Measurements from ENCODE around the gene TPST2. TPM values are rescaled to one million over a fixed set of nuclear protein-coding genes. Genes with fewer than 3 reads are reported as not detected.

TPST2 gene
- polyA plus RNA-seq, 3 donors from 2014 or later, result 352 to 519 (median 512) TPM

DNA sequence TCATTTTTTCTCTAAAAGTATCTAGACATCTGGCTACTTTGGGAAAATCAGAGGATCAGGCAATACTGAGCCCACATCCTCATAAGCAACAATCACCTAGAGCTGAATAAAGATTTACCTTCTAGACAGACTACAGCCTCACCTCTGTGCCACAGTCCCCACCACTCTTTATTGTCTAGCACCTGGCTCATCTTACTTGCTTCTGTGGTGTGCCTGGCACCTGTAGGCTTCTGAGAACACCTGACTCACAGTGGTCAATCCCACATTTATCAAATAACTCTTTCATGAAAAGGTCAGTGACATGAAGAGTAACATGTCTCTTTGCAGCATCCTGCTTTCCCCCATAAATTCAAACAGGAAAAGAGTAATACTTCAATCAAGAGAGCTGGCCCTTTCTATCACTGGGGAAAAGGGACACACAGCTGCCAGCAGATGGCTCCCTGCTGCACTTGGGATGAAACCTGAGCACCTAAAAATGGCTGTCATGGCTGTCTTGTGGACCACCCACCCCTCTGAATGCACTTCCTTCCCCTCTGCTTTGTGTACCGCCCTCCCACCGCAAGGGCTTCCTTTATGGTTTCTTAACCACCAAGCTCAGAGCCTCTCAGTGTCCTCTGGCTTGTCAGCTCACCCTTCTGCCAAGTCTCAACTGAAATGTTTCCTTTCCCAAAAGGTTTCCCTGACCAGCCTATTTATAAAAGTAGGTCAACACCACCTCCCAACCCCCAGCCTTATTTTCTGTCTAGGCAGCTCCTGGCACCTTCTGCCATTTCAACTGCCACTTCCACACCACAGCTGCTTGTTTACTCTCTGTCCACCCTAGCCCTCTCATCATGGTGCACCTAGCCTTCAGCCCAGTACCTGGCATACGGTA is 87.0 kb downstream of the TPST2 start:
- peaks cover 35% of the 10 kb centered on the region in 2 donors for H3K4me1 Mint-ChIP-seq
- no peaks in the 10 kb centered on the region for H3K9me3 Mint-ChIP-seq
- DNase-seq, result peak; percentile 84 to 85 (median 84)
- H3K36me3 Mint-ChIP-seq, result peaks cover 29 to 63% (median 39%) of the 10 kb centered on the region in 3 donors
- peak overlapping the region; percentile 53 to 83 (median 75) for H3K4me3 Mint-ChIP-seq
- H3K27me3 Mint-ChIP-seq (ENCODE audit: low read depth in 3 of 3), result peaks cover 2 to 4% (median 3%) of the 10 kb centered on the region in 3 donors
- H3K27ac Mint-ChIP-seq, result peak overlapping the region; percentile 84 to 93 (median 90)

DNA sequence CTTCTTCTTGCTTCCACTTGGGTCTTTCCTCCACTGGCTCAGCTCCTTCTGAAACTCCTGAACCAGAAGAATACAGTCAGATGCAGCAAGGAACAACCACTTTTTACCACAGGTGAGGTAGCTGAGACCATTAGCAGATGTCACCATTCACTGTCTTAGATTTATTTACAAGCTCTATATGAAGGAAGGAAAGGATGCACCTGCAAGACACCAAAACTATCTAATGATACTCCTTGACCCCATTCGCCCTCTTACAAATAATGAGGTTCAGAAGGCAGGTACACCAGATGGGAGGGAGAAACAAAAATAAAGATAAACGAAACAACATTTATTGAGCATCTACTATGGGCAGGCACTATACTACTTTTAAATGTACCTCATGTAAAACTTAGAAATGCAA is 87.9 kb downstream of the TPST2 start:
- H3K36me3 Mint-ChIP-seq, result peaks cover 29 to 67% (median 42%) of the 10 kb centered on the region in 3 donors
- DNase-seq, result no peak
- H3K9me3 Mint-ChIP-seq, result no peaks in the 10 kb centered on the region
- peaks cover 2 to 7% (median 3%) of the 10 kb centered on the region in 3 donors for H3K27me3 Mint-ChIP-seq (ENCODE audit: low read depth in 3 of 3)
- H3K4me1 Mint-ChIP-seq, result peaks cover 35% of the 10 kb centered on the region in 2 donors
- H3K27ac Mint-ChIP-seq, result peak overlapping the region; percentile 78 to 93 (median 90)
- no peak overlapping the region for H3K4me3 Mint-ChIP-seq

DNA sequence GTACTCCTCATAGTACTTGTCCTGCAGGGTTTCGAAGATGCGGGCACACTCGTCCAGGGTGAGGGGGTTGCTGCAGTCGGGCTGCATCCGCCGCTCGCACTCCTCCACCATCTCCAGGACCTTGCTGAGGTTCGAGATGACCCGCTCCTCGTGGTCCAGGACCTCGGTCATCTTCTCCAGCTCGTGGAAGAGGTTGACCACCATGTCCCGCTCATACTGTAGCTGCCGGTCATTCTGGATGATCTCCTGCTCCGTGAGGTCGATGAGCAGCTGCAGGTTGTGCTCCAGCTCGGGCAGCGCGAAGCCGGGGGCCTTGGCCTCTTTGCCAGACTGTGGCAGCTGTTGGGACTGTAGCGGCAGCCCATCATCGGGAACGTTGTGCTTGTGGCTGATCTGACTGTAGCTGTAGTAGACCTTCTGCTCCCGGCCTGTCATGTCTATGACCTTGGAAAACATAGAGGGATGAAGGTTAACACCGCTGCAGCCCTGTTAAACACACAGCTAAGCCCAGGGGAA is 90.7 kb downstream of the TPST2 start:
- Mint-ChIP-seq H3K9me3 (no peaks in the 10 kb centered on the region), H3K4me1 (peaks cover 25% of the 10 kb centered on the region in 2 donors), H3K27ac (peak overlapping the region in 1 of 6 donors; percentile 55), H3K27me3 (ENCODE audit: low read depth in 3 of 3) (peaks cover 6 to 7% (median 6%) of the 10 kb centered on the region in 3 donors), H3K4me3 (no peak overlapping the region), H3K36me3 (peaks cover 24 to 65% (median 39%) of the 10 kb centered on the region in 3 donors)
- DNase-seq, result no peak

GRCh38 chr22:26496456-26496855 is 93.5 kb downstream of the TPST2 start:
- no peak for DNase-seq
- peaks cover 3 to 4% (median 3%) of the 10 kb centered on the region in 3 donors for H3K27me3 Mint-ChIP-seq (ENCODE audit: low read depth in 3 of 3)
- no peaks in the 10 kb centered on the region for H3K9me3 Mint-ChIP-seq
- H3K27ac Mint-ChIP-seq, result no peak overlapping the region
- H3K36me3 Mint-ChIP-seq, result peaks cover 24 to 72% (median 35%) of the 10 kb centered on the region in 3 donors
- no peak overlapping the region for H3K4me3 Mint-ChIP-seq
- H3K4me1 Mint-ChIP-seq, result no peaks in the 10 kb centered on the region

GRCh38 chr22:26494506-26494905 is 95.4 kb downstream of the TPST2 start:
- peaks cover 3 to 4% (median 3%) of the 10 kb centered on the region in 3 donors for H3K27me3 Mint-ChIP-seq (ENCODE audit: low read depth in 3 of 3)
- no peaks in the 10 kb centered on the region for H3K9me3 Mint-ChIP-seq
- H3K36me3 Mint-ChIP-seq, result peaks cover 23 to 76% (median 32%) of the 10 kb centered on the region in 3 donors
- no peak overlapping the region for H3K4me3 Mint-ChIP-seq
- no peak for DNase-seq
- peak overlapping the region in 4 of 6 donors; percentile 39 to 61 (median 42) for H3K27ac Mint-ChIP-seq
- H3K4me1 Mint-ChIP-seq, result no peaks in the 10 kb centered on the region

- Mint-ChIP-seq H3K27me3 (ENCODE audit: low read depth in 3 of 3) (peaks cover 1 to 6% (median 4%) of the 10 kb centered on the region in 3 donors), H3K27ac (peak overlapping the region in 1 of 6 donors; percentile 20), H3K4me1 (peaks cover 0 to 13% of the 10 kb centered on the region in 2 donors), H3K4me3 (no peak overlapping the region), H3K9me3 (no peaks in the 10 kb centered on the region), H3K36me3 (peaks cover 28 to 72% (median 39%) of the 10 kb centered on the region in 3 donors)
- DNase-seq, result no peak
Measured at GRCh38 chr22:26492220-26492619, 97.7 kb downstream of the TPST2 start.

- H3K27me3 Mint-ChIP-seq (ENCODE audit: low read depth in 3 of 3), result peaks cover 0 to 4% (median 0%) of the 10 kb centered on the region in 3 donors
- no peak overlapping the region for H3K4me3 Mint-ChIP-seq
- no peak for DNase-seq
- H3K9me3 Mint-ChIP-seq, result no peaks in the 10 kb centered on the region
- H3K36me3 Mint-ChIP-seq, result peaks cover 26 to 57% (median 26%) of the 10 kb centered on the region in 3 donors
- H3K27ac Mint-ChIP-seq, result peak overlapping the region in 1 of 6 donors; percentile 43
- H3K4me1 Mint-ChIP-seq, result peaks cover 16 to 33% of the 10 kb centered on the region in 2 donors
Measured at GRCh38 chr22:26489447-26490036, 100.4 kb downstream of the TPST2 start.

GRCh38 chr22:26487996-26488395 is 101.9 kb downstream of the TPST2 start:
- peaks cover 29 to 46% of the 10 kb centered on the region in 2 donors for H3K4me1 Mint-ChIP-seq
- no peaks in the 10 kb centered on the region for H3K9me3 Mint-ChIP-seq
- peaks cover 13 to 45% (median 18%) of the 10 kb centered on the region in 3 donors for H3K36me3 Mint-ChIP-seq
- H3K27me3 Mint-ChIP-seq (ENCODE audit: low read depth in 3 of 3), result peaks cover 6 to 17% (median 10%) of the 10 kb centered on the region in 3 donors
- no peak overlapping the region for H3K27ac Mint-ChIP-seq
- no peak for DNase-seq
- no peak overlapping the region for H3K4me3 Mint-ChIP-seq

GRCh38 chr22:26486394-26486793 is 103.5 kb downstream of the TPST2 start:
- Mint-ChIP-seq H3K36me3 (peaks cover 13 to 30% (median 14%) of the 10 kb centered on the region in 3 donors), H3K27ac (peak overlapping the region; percentile 13 to 96 (median 65)), H3K4me3 (peak overlapping the region in 2 of 5 donors; percentile 2 to 36), H3K9me3 (no peaks in the 10 kb centered on the region), H3K4me1 (peaks cover 42 to 62% of the 10 kb centered on the region in 2 donors), H3K27me3 (ENCODE audit: low read depth in 3 of 3) (peaks cover 6 to 19% (median 10%) of the 10 kb centered on the region in 3 donors)
- no peak for DNase-seq

- H3K36me3 Mint-ChIP-seq, result peaks cover 12 to 25% (median 12%) of the 10 kb centered on the region in 3 donors
- peaks cover 42 to 67% of the 10 kb centered on the region in 2 donors for H3K4me1 Mint-ChIP-seq
- DNase-seq, result no peak
- peak overlapping the region; percentile 11 to 91 (median 50) for H3K4me3 Mint-ChIP-seq
- peak overlapping the region; percentile 59 to 96 (median 84) for H3K27ac Mint-ChIP-seq
- H3K27me3 Mint-ChIP-seq (ENCODE audit: low read depth in 3 of 3), result peaks cover 6 to 19% (median 10%) of the 10 kb centered on the region in 3 donors
- no peaks in the 10 kb centered on the region for H3K9me3 Mint-ChIP-seq
Measured at GRCh38 chr22:26485806-26486390, 104.0 kb downstream of the TPST2 start.

DNA sequence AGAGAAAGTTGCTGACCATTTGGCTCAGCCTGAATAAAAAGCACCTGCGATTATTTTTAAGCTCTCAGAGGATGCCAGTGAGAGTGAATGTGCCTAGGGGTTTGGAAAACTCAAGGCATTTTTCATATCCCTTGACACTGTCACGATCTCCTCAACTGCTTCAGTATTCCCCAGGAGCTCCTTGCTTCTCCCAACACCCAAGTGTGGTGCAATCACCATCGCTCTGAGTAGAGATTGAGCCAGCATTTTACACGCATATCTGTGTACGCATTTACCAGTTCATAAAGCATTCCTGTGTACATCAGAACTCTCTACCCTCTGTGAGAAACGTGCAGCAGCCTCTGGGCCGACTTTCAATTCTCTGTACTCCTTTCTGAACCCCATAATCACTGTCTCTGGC is 104.9 kb downstream of the TPST2 start:
- no peak for DNase-seq
- Mint-ChIP-seq H3K4me3 (peak overlapping the region; percentile 1 to 92 (median 61)), H3K4me1 (peaks cover 47 to 69% of the 10 kb centered on the region in 2 donors), H3K9me3 (no peaks in the 10 kb centered on the region), H3K27ac (peak overlapping the region; percentile 71 to 97 (median 92)), H3K36me3 (peaks cover 9 to 18% (median 10%) of the 10 kb centered on the region in 3 donors), H3K27me3 (ENCODE audit: low read depth in 3 of 3) (peaks cover 6 to 19% (median 10%) of the 10 kb centered on the region in 3 donors)

DNA sequence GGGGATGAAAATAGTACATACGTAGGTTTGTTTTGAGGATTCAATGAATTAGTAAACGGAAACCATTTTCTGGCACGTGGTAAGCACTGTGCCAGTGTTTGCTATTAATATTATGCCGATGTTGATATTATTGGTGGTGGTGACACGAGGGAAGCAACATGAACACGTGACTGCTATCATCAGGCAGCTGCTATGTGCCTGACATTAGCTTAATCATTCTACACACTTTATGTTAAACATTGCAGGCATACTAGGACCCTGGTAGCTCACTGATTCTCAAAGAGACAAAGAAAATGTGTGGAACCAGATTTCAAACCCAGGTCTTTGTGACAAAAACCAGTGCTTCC is 105.6 kb downstream of the TPST2 start:
- Mint-ChIP-seq H3K27ac (peak overlapping the region; percentile 89 to 98 (median 94)), H3K4me1 (peaks cover 53 to 75% of the 10 kb centered on the region in 2 donors), H3K36me3 (peaks cover 4 to 15% (median 7%) of the 10 kb centered on the region in 3 donors), H3K9me3 (no peaks in the 10 kb centered on the region), H3K4me3 (peak overlapping the region; percentile 83 to 95 (median 91)), H3K27me3 (ENCODE audit: low read depth in 3 of 3) (peaks cover 6 to 18% (median 10%) of the 10 kb centered on the region in 3 donors)
- DNase-seq, result peak in 2 of 3 donors; percentile 31 to 46
